SU-DHL-6 (cell line): ENCODE results near the gene GPSM1.

ENCODE experiments used
- H2AFZ ChIP-seq: fragments of 200-600 bp; sonication (generic); 2 replicates; pipeline ENCODE4 v1.6.1; 2014; ENCODE audit warnings: low read depth, mild to moderate bottlenecking, moderate library complexity, mixed read lengths, antibody characterized with exemption, low read length; ENCODE audit not compliant: severe bottlenecking
- H3F3A ChIP-seq: fragments of 200-600 bp; shearing (Covaris generic); 2 replicates; pipeline ENCODE4 v1.6.0; 2016; ENCODE audit warnings: antibody characterized with exemption, mild to moderate bottlenecking; ENCODE audit not compliant: insufficient read depth
- H3K27ac ChIP-seq: fragments of 200-600 bp; sonication (generic); 2 replicates; pipeline ENCODE4 v1.5.1; 2016; ENCODE audit warnings: low read depth, mild to moderate bottlenecking, low read length, moderate library complexity, mixed read lengths
- H3K27me3 ChIP-seq: fragments of 200-600 bp; sonication (generic), shearing (Covaris generic); 2 replicates; pipeline ENCODE4 v1.6.0; 2014; ENCODE audit warnings: mild to moderate bottlenecking, low read length
- H3K36me3 ChIP-seq: fragments of 200-600 bp; sonication (generic); 2 replicates; pipeline ENCODE4 v1.6.1; 2014; ENCODE audit warnings: mild to moderate bottlenecking, low read length, mixed read lengths
- H3K4me2 ChIP-seq: fragments of 300-600, 200-600 bp; shearing (Covaris generic), sonication (generic); 2 replicates; pipeline ENCODE4 v1.6.0; 2014; ENCODE audit warnings: low read length, low read depth, mild to moderate bottlenecking; ENCODE audit not compliant: poor library complexity, severe bottlenecking
- H3K4me3 ChIP-seq: fragments of 200-600 bp; sonication (generic); 2 replicates; pipeline ENCODE4 v1.5.1; 2014; ENCODE audit warnings: antibody characterized with exemption, low read length, mild to moderate bottlenecking, mixed read lengths; ENCODE audit not compliant: insufficient read depth, poor library complexity, severe bottlenecking
- H3K79me2 ChIP-seq: fragments of 200-600 bp; sonication (generic); 2 replicates; pipeline ENCODE4 v1.6.1; 2014; ENCODE audit warnings: mild to moderate bottlenecking, low read length, moderate library complexity; ENCODE audit not compliant: insufficient read depth
- H3K9ac ChIP-seq: fragments of 200-600 bp; sonication (generic); 2 replicates; pipeline ENCODE4 v1.7.0; 2014; ENCODE audit warnings: mild to moderate bottlenecking, low read length
- H3K9me2 ChIP-seq: fragments of 200-600 bp; sonication (generic); replicated peaks from 2 replicates; pipeline ENCODE4 v1.6.1; 2014; ENCODE audit warnings: low read length; ENCODE audit not compliant: insufficient read depth
- H3K9me3 ChIP-seq: fragments of 200-600 bp; sonication (generic); 2 replicates; pipeline ENCODE4 v1.6.1; 2014; ENCODE audit warnings: low read length, mixed read lengths; ENCODE audit not compliant: insufficient read depth
- H4K20me1 ChIP-seq: fragments of 200-600 bp; sonication (generic); 2 replicates; pipeline ENCODE4 v1.6.1; 2014; ENCODE audit warnings: low read depth, mild to moderate bottlenecking, antibody characterized with exemption, low read length, moderate library complexity, mixed read lengths
- EZH2phosphoT487 ChIP-seq: fragments of 200-600 bp; sonication (generic), shearing (Covaris generic); conservative IDR thresholded peaks from 2 replicates; pipeline ENCODE4 v1.6.1; 2018; ENCODE audit warnings: mild to moderate bottlenecking, antibody characterized with exemption, low read length, moderate library complexity, mixed read lengths
- TF ChIP-seq, protein P1 (sequence below): fragments of 200-600 bp; sonication (generic); IDR thresholded peaks from one replicate; pipeline ENCODE4 v1.5.1; 2017; ENCODE audit warnings: antibody characterized with exemption, mild to moderate bottlenecking, low read length, moderate library complexity; ENCODE audit not compliant: insufficient read depth, poor library complexity, severe bottlenecking

GPSM1 gene

DNA sequence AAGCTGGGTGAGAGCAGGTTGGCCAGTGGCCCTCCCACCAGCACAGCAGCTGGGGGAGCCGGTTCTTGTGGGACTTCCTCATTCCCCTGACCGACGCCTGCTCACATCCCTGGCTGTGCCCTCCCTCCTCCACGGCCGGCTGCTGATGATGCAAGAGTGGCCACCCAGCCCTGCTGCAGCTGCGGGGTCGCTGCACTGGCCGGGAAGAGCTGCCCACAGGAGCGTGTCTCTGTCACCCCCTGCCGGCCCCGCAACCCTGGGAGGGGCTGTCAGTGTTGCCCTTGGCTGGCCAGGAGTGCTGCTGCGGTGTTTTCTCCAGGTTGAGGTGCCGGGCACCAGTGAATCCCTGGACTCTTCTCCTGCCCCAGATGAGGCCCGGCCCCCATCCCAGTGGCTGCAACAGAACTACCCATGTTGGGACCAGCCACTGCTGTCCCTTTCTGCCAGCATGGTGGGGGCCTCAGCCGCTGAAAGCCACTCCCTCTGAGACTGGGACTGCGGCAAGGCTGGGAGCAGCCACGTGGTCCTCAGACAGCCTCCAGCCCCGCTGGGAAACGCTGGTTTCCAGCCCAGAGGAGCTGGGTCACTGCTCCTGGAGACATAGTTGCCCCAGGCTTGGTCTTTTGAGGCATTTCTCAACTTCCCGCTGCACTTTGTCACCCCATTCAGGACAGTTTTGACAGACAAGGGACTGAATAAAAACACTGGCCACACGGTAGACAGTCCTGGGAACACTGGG is 45.4 kb downstream of the GPSM1 start:
- TF ChIP-seq, protein P1, sequence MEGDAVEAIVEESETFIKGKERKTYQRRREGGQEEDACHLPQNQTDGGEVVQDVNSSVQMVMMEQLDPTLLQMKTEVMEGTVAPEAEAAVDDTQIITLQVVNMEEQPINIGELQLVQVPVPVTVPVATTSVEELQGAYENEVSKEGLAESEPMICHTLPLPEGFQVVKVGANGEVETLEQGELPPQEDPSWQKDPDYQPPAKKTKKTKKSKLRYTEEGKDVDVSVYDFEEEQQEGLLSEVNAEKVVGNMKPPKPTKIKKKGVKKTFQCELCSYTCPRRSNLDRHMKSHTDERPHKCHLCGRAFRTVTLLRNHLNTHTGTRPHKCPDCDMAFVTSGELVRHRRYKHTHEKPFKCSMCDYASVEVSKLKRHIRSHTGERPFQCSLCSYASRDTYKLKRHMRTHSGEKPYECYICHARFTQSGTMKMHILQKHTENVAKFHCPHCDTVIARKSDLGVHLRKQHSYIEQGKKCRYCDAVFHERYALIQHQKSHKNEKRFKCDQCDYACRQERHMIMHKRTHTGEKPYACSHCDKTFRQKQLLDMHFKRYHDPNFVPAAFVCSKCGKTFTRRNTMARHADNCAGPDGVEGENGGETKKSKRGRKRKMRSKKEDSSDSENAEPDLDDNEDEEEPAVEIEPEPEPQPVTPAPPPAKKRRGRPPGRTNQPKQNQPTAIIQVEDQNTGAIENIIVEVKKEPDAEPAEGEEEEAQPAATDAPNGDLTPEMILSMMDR, result no peak
- no peak for TF ChIP-seq EZH2phosphoT487
- H2AFZ ChIP-seq, result no peak overlapping the region
- H3K9me3 ChIP-seq, result no peaks in the 10 kb centered on the region
- no peaks in the 10 kb centered on the region for H3K27me3 ChIP-seq
- H3K9me2 ChIP-seq, result no peaks in the 10 kb centered on the region
- no peaks in the 10 kb centered on the region for H3K79me2 ChIP-seq
- H3K4me3 ChIP-seq, result no peak overlapping the region
- H3K36me3 ChIP-seq, result no peaks in the 10 kb centered on the region
- no peak overlapping the region for H3K4me2 ChIP-seq
- no peak overlapping the region for H3K9ac ChIP-seq
- no peak overlapping the region for H3K27ac ChIP-seq
- H4K20me1 ChIP-seq, result no peaks in the 10 kb centered on the region
- H3F3A ChIP-seq, result no peaks in the 10 kb centered on the region

DNA sequence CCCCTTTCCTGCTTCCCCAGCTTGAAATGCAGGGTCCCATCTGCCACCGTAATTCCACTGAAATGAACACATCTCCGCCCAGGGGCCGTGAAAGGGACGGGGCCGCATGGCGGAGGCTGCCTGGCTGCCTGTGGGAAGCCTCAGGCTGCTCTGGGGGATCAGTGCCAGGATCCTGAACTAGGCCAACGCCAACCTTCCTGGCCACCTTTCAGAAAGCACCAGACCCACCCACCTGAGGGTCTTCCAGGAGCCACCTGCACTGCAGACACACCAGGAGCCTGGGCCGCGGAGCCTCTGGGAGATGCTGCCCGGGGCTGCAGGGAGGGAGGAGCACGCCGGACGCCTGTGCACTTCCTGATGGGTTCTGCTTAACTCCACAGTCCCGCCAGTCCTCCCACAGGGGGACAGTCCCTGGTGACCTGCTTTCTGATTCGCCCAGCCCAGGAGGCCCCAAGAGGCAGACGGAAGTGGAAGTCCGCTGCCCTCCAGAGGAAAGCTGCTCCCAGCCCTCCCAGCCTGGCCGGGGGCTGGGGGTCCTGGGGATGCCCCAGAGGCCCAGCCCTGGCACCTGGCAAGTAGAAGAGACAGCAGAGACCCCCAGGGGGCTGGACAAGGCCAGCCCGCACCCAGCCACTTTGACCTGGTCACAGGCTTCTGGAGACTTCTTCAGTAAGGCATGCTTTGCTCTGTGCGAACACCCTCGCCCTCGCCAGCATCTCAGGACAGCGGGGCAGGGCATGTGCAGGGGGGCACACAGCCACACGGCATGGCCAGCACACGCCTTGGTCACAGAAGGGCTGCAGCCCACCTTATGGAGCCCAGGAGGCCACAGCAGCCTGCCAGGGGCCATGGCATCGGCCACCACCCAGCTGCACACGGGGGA is 46.2 kb downstream of the GPSM1 start, which contains the start of gene CARD9:
CARD9 (minus strand) TSS at position 370 of the 883 bp plus-strand sequence. CDS start 1,591 bp downstream, outside the sequence.
- Histone ChIP-seq H3K36me3 (no peaks in the 10 kb centered on the region), H3K4me2 (no peak within 1 kb of the TSS), H3K9me2 (no peaks in the 10 kb centered on the region)

DNA sequence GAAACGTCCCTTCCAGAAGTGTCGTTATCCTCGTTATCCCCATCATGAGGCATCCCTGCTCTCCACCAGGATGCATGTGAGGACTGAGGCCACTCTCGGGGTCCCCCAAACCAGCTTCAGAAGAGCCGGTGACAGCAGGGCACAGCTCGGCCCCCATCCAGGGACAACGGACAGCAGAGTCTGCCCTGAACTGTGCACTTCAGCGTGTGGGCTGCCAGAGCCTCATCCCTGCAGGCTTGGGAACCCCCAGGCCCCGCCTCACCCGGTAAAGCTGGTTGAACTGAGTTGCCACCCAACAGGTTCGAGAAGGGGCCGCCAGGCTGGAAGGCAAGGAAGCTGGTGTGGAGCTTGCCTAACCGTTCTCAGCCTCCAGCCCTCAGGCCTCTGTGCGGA is 46.8 kb downstream of the GPSM1 start:
- Histone ChIP-seq H3F3A (no peaks in the 10 kb centered on the region), H3K36me3 (no peaks in the 10 kb centered on the region), H4K20me1 (no peaks in the 10 kb centered on the region), H3K9ac (no peak overlapping the region), H3K4me3 (no peak overlapping the region), H2AFZ (no peak overlapping the region), H3K9me3 (no peaks in the 10 kb centered on the region), H3K79me2 (no peaks in the 10 kb centered on the region), H3K27ac (no peak overlapping the region), H3K27me3 (no peaks in the 10 kb centered on the region), H3K4me2 (no peak overlapping the region), H3K9me2 (no peaks in the 10 kb centered on the region)
- no peak for TF ChIP-seq EZH2phosphoT487
- TF ChIP-seq, protein P1, result no peak

More for the DNA sequence above, 46.2 kb downstream of the GPSM1 start, which contains the start of gene CARD9:
- Histone ChIP-seq H4K20me1 (no peaks in the 10 kb centered on the region), H3K9ac (no peak within 1 kb of the TSS), H3K79me2 (no peaks in the 10 kb centered on the region), H3F3A (no peaks in the 10 kb centered on the region), H3K27ac (no peak within 1 kb of the TSS), H3K27me3 (no peaks in the 10 kb centered on the region), H3K9me3 (no peaks in the 10 kb centered on the region), H3K4me3 (no peak within 1 kb of the TSS), H2AFZ (no peak within 1 kb of the TSS)
- TF ChIP-seq EZH2phosphoT487, result no peak
- TF ChIP-seq, protein P1, result no peak
